MM.1S (cell line): ENCODE results near the gene ACBD5.

ENCODE experiments used
- DNase-seq: peaks from one replicate; pipeline ENCODE4 v3.0.0-alpha.2; 2015
- H2AFZ ChIP-seq: fragments of 300-600 bp; sonication (generic); 2 replicates; pipeline ENCODE4 v1.6.0; 2016; ENCODE audit warnings: antibody characterized with exemption, low read length
- H3F3A ChIP-seq: fragments of 300-600 bp; sonication (generic); 2 replicates; pipeline ENCODE4 v1.6.1; 2016; ENCODE audit warnings: mild to moderate bottlenecking, antibody characterized with exemption, low read length, moderate library complexity, mixed read lengths; ENCODE audit not compliant: insufficient read depth
- H3K27ac ChIP-seq: fragments of 300-600 bp; sonication (generic); 2 replicates; pipeline ENCODE4 v1.5.1; 2016; ENCODE audit warnings: mild to moderate bottlenecking, low read length
- H3K27me3 ChIP-seq: fragments of 300-600 bp; sonication (generic); replicated peaks from 2 replicates; pipeline ENCODE4 v1.6.0; 2016; ENCODE audit warnings: low read length; ENCODE audit not compliant: insufficient read depth
- H3K36me3 ChIP-seq: fragments of 300-600 bp; sonication (generic); replicated peaks from 2 replicates; pipeline ENCODE4 v1.6.1; 2016; ENCODE audit warnings: mild to moderate bottlenecking, low read length, mixed read lengths; ENCODE audit not compliant: insufficient read depth
- H3K4me1 ChIP-seq: fragments of 300-600 bp; sonication (generic); 2 replicates; pipeline ENCODE4 v1.6.1; 2016; ENCODE audit warnings: low read length, mixed read lengths
- H3K4me2 ChIP-seq: fragments of 300-600 bp; sonication (generic); 2 replicates; pipeline ENCODE4 v1.6.0; 2016; ENCODE audit warnings: low read depth, low read length
- H3K4me3 ChIP-seq: fragments of 300-600 bp; sonication (generic); 2 replicates; pipeline ENCODE4 v1.5.1; 2016; ENCODE audit warnings: low read length, mixed read lengths
- H3K79me2 ChIP-seq: fragments of 300-600 bp; sonication (generic); 2 replicates; pipeline ENCODE4 v1.6.1; 2016; ENCODE audit warnings: mixed run types, low read length, mixed read lengths
- H3K9ac ChIP-seq: fragments of 300-600 bp; sonication (generic); 2 replicates; pipeline ENCODE4 v1.6.1; 2016; ENCODE audit warnings: low read length, mixed read lengths
- H3K9me2 ChIP-seq: fragments of 300-600 bp; sonication (generic); replicated peaks from 2 replicates; pipeline ENCODE4 v1.6.1; 2016; ENCODE audit warnings: mild to moderate bottlenecking, low read length, mixed read lengths; ENCODE audit not compliant: insufficient read depth
- H3K9me3 ChIP-seq: fragments of 300-600 bp; sonication (generic); replicated peaks from 2 replicates; pipeline ENCODE4 v1.6.1; 2016; ENCODE audit warnings: mild to moderate bottlenecking, low read length, mixed read lengths; ENCODE audit not compliant: insufficient read depth
- H4K20me1 ChIP-seq: fragments of 300-600 bp; sonication (generic); 2 replicates; pipeline ENCODE4 v1.6.1; 2016; ENCODE audit warnings: mild to moderate bottlenecking, low read length, moderate library complexity, mixed read lengths; ENCODE audit not compliant: insufficient read depth
- EZH2 ChIP-seq: fragments of 300-600 bp; sonication (generic); optimal IDR thresholded peaks from 2 replicates; pipeline ENCODE3; 2017; ENCODE audit warnings: low read depth, mild to moderate bottlenecking, antibody characterized with exemption, low read length, mixed read lengths
- EZH2phosphoT487 ChIP-seq: fragments of 300-600 bp; sonication (generic); IDR thresholded peaks from 2 replicates; pipeline ENCODE4 v1.6.1; 2018; ENCODE audit warnings: antibody characterized with exemption, low read length
- TF ChIP-seq, protein P1 (sequence below): fragments of 300-600 bp; sonication (generic); IDR thresholded peaks from 2 replicates; pipeline ENCODE4 v1.5.1; 2016; ENCODE audit warnings: antibody characterized with exemption, low read length, mixed read lengths

Gene ACBD5

DNA sequence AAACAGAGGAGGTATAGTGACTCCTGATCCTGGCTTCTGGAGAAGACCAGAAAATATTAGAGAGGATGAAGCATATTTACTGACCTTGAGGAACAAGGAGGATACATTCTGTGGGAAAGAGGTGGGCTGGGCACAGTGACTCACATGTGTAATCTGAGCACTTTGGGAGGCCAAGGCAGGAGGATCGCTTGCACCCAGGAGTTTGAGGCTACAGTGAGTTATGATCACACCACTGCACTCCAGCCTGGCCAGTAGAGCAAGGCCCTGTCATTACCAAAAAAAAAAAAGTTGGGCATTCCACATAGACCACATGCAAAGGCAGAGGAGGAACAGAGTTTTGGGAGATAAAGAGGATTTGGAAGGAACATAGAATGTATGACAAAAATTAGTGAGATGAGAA lies 4.4 kb upstream of the ACBD5 start:
- Histone ChIP-seq H3K4me2 (no peak overlapping the region), H3K4me3 (no peak overlapping the region), H4K20me1 (no peaks in the 10 kb centered on the region), H3K79me2 (peaks cover 10% of the 10 kb centered on the region), H3K9me2 (no peaks in the 10 kb centered on the region), H3F3A (peaks cover 28% of the 10 kb centered on the region), H3K9me3 (no peaks in the 10 kb centered on the region), H3K4me1 (peaks cover 6% of the 10 kb centered on the region; the same call in 1 of the 2 replicates), H3K27me3 (no peaks in the 10 kb centered on the region), H3K9ac (no peak overlapping the region), H3K36me3 (no peaks in the 10 kb centered on the region), H2AFZ (no peak overlapping the region), H3K27ac (no peak overlapping the region)
- no peak for DNase-seq
- TF ChIP-seq EZH2 = no peak
- no peak for TF ChIP-seq EZH2phosphoT487
- TF ChIP-seq, protein P1, sequence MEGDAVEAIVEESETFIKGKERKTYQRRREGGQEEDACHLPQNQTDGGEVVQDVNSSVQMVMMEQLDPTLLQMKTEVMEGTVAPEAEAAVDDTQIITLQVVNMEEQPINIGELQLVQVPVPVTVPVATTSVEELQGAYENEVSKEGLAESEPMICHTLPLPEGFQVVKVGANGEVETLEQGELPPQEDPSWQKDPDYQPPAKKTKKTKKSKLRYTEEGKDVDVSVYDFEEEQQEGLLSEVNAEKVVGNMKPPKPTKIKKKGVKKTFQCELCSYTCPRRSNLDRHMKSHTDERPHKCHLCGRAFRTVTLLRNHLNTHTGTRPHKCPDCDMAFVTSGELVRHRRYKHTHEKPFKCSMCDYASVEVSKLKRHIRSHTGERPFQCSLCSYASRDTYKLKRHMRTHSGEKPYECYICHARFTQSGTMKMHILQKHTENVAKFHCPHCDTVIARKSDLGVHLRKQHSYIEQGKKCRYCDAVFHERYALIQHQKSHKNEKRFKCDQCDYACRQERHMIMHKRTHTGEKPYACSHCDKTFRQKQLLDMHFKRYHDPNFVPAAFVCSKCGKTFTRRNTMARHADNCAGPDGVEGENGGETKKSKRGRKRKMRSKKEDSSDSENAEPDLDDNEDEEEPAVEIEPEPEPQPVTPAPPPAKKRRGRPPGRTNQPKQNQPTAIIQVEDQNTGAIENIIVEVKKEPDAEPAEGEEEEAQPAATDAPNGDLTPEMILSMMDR = no peak

DNA sequence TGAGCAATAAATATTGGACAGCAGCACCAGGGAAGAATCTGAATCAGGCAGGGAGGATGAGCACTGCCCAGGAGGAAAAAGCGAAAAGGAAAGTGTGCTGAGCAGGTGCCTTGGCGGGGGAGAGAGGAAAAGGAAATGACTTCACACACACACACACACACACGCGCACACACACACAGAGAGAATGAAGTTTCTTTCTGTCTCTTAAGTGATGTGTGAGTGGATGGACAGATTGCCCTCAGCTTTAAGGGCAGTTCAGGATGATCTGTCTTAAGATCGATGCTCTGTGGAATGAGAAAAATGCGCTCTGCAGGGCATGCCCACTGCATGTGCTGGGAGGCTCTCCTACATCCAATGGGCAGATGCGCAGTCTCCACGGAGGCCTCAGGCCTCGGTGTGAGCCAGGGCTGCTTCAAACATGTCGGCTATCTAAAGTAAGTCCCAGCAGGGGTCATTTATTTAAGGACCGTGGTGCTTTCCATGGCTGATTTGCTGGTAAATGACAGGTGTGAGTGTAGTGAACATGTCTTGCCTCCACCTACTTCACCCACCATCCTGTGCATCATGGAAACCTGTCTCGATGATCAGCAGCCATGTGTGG lies 2.5 kb upstream of the ACBD5 start:
- DNase-seq = peak; percentile 82
- H2AFZ ChIP-seq = peak overlapping the region; percentile 84
- TF ChIP-seq EZH2 (no peak), EZH2phosphoT487 (no peak)
- H3K27ac ChIP-seq = peak overlapping the region; percentile 76
- H3K27me3 ChIP-seq = no peaks in the 10 kb centered on the region
- peaks cover 25% of the 10 kb centered on the region for H3K79me2 ChIP-seq
- H3K36me3 ChIP-seq = no peaks in the 10 kb centered on the region
- H3K9ac ChIP-seq = peak overlapping the region; percentile 83
- H3K4me2 ChIP-seq = peak overlapping the region; percentile 86
- H3K4me3 ChIP-seq = peak overlapping the region; percentile 81
- no peaks in the 10 kb centered on the region for H3K9me2 ChIP-seq
- H4K20me1 ChIP-seq = no peaks in the 10 kb centered on the region
- H3K9me3 ChIP-seq = no peaks in the 10 kb centered on the region
- H3K4me1 ChIP-seq = peaks cover 6% of the 10 kb centered on the region; the same call in 1 of the 2 replicates
- H3F3A ChIP-seq = peaks cover 29% of the 10 kb centered on the region

DNA sequence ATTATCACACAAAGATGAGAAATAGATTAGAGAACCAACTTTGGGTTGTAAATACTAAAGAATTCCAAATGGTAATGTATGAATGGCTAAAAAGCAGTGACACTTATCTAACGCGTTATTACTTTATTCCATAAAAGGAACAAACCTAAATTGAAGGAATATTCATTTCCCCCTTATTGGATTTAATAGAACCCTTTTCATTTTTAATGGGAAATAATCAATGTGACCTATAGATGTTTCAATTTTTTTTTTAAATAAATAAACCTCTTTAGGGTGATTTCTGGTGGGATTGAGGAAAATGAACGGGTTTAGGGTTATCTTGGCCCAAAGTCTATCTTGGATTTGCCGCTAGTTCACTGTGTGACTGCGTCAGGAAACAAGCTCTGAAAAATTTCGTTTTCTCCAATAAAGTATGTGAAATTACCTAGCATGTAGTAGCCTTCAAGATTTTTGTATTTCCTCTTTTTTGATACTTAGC lies 1.9 kb upstream of the ACBD5 start:
- TF ChIP-seq EZH2 (no peak), EZH2phosphoT487 (no peak)
- TF ChIP-seq, protein P1 = no peak
- Histone ChIP-seq H2AFZ (peak overlapping the region; percentile 84; the same call in 1 of the 2 replicates), H3F3A (peaks cover 29% of the 10 kb centered on the region), H3K4me2 (peak overlapping the region; percentile 86), H3K27me3 (no peaks in the 10 kb centered on the region), H3K36me3 (no peaks in the 10 kb centered on the region), H3K27ac (peak overlapping the region; percentile 76), H3K9me3 (no peaks in the 10 kb centered on the region), H3K79me2 (peaks cover 27% of the 10 kb centered on the region), H3K4me1 (peaks cover 6% of the 10 kb centered on the region; the same call in 1 of the 2 replicates), H3K9ac (peak overlapping the region; percentile 83), H3K4me3 (peak overlapping the region; percentile 81), H3K9me2 (no peaks in the 10 kb centered on the region), H4K20me1 (no peaks in the 10 kb centered on the region)
- no peak for DNase-seq
